ENCODE measurements around the gene TDP1. TPM values are rescaled to one million over a fixed set of nuclear protein-coding genes. Genes with fewer than 3 reads are reported as not detected.

The TDP1 gene
- total RNA-seq, 6 donors from 2014 or later: 6.4 to 33.5 (median 13.5) TPM

DNA sequence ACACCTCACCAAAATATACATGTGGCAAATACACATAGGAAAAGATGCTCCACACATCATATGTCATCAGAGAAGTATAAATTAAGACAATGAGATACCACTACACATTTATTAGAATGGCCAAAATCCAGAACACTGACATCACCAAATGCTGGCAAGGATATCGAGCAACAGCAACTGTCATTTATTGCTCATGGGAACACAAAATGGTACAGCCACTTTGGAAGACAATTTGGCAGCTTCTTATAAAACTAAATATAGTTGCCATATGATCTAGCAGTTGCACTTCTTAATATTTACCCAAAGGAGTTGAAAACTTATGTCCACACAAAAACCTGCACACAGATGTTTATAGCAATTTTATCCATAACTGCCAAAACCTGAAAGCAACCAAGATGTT, 99.1 kb downstream of the TDP1 start:
- Histone ChIP-seq H3K36me3 (no peaks in the 10 kb centered on the region), H3K27ac (no peak overlapping the region), H3K9me3 (no peaks in the 10 kb centered on the region), H3K4me1 (peaks cover 0 to under 1% (median 0%) of the 10 kb centered on the region in 4 donors), H3K27me3 (peaks cover 0 to 2% (median 0%) of the 10 kb centered on the region in 4 donors), H3K4me3 (no peak overlapping the region)
- WGBS, 2 donors: 87 to 100% methylated on average over 1 of the region's 1 CpG
- no peak for DNase-seq
- no peak for ATAC-seq (ENCODE audit: low FRiP score in 2 of 2)
- no peak for TF ChIP-seq POLR2AphosphoS5 (IDR thresholded peaks at IDR 0.05)
- TF ChIP-seq EP300 (IDR thresholded peaks at IDR 0.05): no peak
- TF ChIP-seq POLR2A (IDR thresholded peaks at IDR 0.05): no peak
- TF ChIP-seq, protein P1, sequence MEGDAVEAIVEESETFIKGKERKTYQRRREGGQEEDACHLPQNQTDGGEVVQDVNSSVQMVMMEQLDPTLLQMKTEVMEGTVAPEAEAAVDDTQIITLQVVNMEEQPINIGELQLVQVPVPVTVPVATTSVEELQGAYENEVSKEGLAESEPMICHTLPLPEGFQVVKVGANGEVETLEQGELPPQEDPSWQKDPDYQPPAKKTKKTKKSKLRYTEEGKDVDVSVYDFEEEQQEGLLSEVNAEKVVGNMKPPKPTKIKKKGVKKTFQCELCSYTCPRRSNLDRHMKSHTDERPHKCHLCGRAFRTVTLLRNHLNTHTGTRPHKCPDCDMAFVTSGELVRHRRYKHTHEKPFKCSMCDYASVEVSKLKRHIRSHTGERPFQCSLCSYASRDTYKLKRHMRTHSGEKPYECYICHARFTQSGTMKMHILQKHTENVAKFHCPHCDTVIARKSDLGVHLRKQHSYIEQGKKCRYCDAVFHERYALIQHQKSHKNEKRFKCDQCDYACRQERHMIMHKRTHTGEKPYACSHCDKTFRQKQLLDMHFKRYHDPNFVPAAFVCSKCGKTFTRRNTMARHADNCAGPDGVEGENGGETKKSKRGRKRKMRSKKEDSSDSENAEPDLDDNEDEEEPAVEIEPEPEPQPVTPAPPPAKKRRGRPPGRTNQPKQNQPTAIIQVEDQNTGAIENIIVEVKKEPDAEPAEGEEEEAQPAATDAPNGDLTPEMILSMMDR (IDR thresholded peaks at IDR 0.05): no peak

DNA sequence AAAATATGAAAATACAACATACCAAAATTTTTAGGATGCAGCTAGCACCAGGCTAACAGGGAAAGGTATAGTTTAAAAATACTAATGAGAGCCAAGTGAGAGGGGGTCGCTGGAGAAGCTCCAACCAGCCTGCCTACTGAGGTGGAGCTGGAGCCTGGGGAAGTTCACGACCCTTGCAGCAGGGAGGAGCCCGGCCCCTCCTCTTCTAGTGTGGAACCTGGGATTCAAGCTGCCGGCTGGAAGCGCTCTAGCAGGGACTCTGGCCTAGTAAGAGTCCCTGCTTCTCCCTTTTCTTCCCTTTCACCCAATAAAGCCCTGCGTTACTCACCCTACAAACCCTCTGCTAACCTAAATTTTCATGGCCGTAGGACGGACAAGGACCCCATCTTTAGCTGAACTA, 101.1 kb downstream of the TDP1 start:
- H3K27ac ChIP-seq: no peak overlapping the region
- no peak for TF ChIP-seq EP300 (IDR thresholded peaks at IDR 0.05)
- TF ChIP-seq POLR2A (IDR thresholded peaks at IDR 0.05): no peak
- no peak for TF ChIP-seq POLR2AphosphoS5 (IDR thresholded peaks at IDR 0.05)
- TF ChIP-seq, protein P1 (IDR thresholded peaks at IDR 0.05): no peak
- ATAC-seq (ENCODE audit: low FRiP score in 2 of 2): no peak
- no peak overlapping the region for H3K4me3 ChIP-seq
- WGBS, 2 donors: 51 to 54% methylated on average over 8 of the region's 8 CpGs
- H3K4me1 ChIP-seq: peaks cover 17 to 21% (median 18%) of the 10 kb centered on the region in 4 donors
- no peak for DNase-seq
- H3K36me3 ChIP-seq: no peaks in the 10 kb centered on the region
- peaks cover 0 to 19% (median 9%) of the 10 kb centered on the region in 4 donors for H3K27me3 ChIP-seq
- H3K9me3 ChIP-seq: no peaks in the 10 kb centered on the region

DNA sequence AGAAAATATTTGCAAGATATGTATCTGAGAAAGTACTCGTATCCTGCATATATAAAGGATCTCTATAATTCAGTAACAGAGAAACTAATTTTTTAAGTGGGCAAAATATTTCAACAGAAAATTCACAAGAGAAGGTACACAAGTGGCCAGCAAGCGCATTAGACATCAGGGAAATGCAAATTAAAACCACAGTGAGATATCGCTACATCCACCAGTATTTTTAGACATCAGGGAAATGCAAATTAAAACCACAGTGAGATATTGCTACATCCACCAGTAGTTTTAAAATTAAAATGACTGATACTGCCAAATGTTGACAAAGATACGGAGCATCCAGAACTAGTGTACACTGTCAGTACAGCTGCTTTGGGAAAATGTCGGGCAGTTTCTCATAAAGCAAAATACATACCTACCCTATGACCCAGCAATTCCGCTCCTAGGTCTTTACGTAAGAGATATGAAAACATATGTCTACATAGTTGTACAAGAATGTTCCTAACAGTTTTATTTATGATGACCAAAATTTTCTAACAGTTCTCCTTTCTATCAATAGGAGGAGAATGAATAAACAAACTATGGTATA, 103.2 kb downstream of the TDP1 start:
- ATAC-seq (ENCODE audit: low FRiP score in 2 of 2) (no peak), DNase-seq (no peak)
- no peak overlapping the region for H3K27ac ChIP-seq
- no peaks in the 10 kb centered on the region for H3K36me3 ChIP-seq
- no peaks in the 10 kb centered on the region for H3K9me3 ChIP-seq
- TF ChIP-seq EP300 (IDR thresholded peaks at IDR 0.05): no peak
- no peak for TF ChIP-seq POLR2A (IDR thresholded peaks at IDR 0.05)
- TF ChIP-seq POLR2AphosphoS5 (IDR thresholded peaks at IDR 0.05): no peak
- TF ChIP-seq, protein P1 (IDR thresholded peaks at IDR 0.05): no peak
- H3K4me1 ChIP-seq: peaks cover 25 to 29% (median 27%) of the 10 kb centered on the region in 4 donors
- no peak overlapping the region for H3K4me3 ChIP-seq
- H3K27me3 ChIP-seq: peaks cover 0 to 32% (median 15%) of the 10 kb centered on the region in 4 donors
- 84 to 88% methylated on average over 7 of the region's 7 CpGs for WGBS, 2 donors

DNA sequence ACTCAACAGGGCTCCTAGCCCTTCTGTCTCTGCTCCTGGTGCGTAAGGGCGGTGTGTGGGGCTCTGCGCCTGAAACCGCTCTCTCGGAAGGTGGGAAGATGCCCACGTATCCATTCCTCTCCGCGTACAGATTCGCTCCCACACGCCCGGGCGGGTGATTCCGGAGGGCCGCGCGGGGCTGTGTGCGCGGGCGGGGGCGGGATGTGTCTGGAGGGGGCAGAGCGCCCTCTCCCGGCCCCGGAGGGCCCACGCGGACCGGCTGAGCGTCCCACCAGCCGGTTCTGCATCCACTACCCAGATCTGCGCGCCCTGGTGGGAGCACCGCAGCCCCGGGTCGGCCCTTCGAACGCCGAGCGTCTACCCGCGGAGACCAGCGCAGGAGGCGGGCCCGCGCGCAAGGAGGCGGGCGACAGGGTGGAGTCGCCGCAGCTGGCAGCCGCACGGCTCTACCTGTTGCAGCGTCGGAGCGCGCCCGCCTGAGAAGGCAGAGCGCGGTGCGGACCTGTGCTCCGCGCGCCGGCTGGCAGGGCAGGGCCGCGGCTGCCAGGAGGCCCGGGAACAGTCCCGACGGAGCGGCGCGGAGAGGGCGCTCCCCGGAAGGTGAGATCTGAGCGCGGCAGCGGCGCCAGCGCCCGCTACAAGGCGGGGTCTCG, 104.7 kb downstream of the TDP1 start:
- Histone ChIP-seq H3K9me3 (no peaks in the 10 kb centered on the region), H3K36me3 (no peaks in the 10 kb centered on the region), H3K27me3 (peaks cover 0 to 32% (median 15%) of the 10 kb centered on the region in 4 donors), H3K27ac (no peak overlapping the region), H3K4me3 (peak overlapping the region; percentile 0 to 56 (median 40)), H3K4me1 (peaks cover 25 to 29% (median 27%) of the 10 kb centered on the region in 4 donors)
- no peak for TF ChIP-seq POLR2AphosphoS5 (IDR thresholded peaks at IDR 0.05)
- TF ChIP-seq EP300 (IDR thresholded peaks at IDR 0.05): no peak
- TF ChIP-seq, protein P1 (IDR thresholded peaks at IDR 0.05): peak in 4 of 6 experiments; percentile 5 to 35 (median 28)
- TF ChIP-seq POLR2A (IDR thresholded peaks at IDR 0.05): no peak
- DNase-seq (peak in 1 of 2 donors; percentile 89), ATAC-seq (ENCODE audit: low FRiP score in 2 of 2) (peak in 1 of 2 donors; percentile 72)
- 0% methylated on average over 5 of the region's 80 CpGs; no CpG with 5 or more reads in 1 of the 2 donors for WGBS, 2 donors
